Measurements from ENCODE around the gene ASB15.

Gene ASB15

DNA sequence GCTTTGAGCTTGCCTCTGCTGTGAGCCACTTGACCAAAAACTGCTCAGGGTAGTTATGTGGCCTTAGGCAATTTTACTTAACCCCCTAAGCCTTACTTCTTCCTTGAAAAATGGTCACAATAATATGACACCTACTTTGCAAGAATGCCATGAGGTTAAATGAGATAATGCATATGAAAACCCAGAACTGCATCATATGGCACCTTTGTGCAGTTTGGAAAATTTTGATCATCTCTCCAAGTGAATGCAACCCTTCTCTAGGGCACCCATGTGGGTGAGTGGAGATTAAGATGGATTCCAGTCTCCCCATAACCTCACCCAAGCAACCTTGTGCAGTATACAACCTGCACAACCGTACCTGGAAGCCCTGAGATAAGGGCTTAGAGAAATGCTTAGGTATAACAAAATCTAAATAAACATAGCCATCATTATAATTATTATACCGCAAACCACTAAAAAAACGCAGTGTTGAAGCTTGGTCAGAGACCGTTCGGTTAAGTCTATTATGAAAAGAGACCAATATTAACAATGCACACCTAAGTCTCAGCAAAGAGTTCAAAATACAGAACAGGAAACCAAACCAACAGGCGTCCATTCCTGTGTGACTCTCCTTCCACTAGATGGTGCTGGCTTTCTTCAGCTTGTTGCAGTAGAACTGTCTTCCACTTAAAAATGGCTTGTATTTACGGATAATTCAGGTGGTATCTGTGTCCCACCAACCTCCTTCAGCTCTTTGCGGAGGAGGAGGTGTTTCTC lies 21.0 kb upstream of the ASB15 start:
- Histone ChIP-seq H3K18ac (ENCODE audit: low read length) (no peak overlapping the region), H3K4me3 (ENCODE audit: low read length in 2 of 2) (no peak overlapping the region), H2BK12ac (ENCODE audit: low read length) (no peak overlapping the region), H3K4me1 (ENCODE audit: control insufficient read depth in 2 of 2, insufficient read depth in 1 of 2, low read depth in 1 of 2, low read length in 2 of 2) (no peaks in the 10 kb centered on the region), H3K14ac (ENCODE audit: low read length) (no peak overlapping the region), H3K79me1 (ENCODE audit: low read depth, low read length) (no peaks in the 10 kb centered on the region), H4K91ac (ENCODE audit: low read depth, low read length, poor library complexity) (no peak overlapping the region), H3K4me2 (ENCODE audit: insufficient read depth, low read length, poor library complexity, severe bottlenecking) (no peak overlapping the region), H2AK5ac (ENCODE audit: low read depth, low read length) (no peak overlapping the region), H3K4ac (ENCODE audit: low read length) (no peak overlapping the region), H3K36me3 (replicated peaks in 1 of 2; ENCODE audit: control insufficient read depth in 2 of 2, insufficient read depth in 2 of 2, low read length in 2 of 2) (no peaks in the 10 kb centered on the region), H2BK15ac (ENCODE audit: low read length) (no peak overlapping the region), H3K27me3 (ENCODE audit: control insufficient read depth in 3 of 3, insufficient read depth in 3 of 3, low read depth in 1 of 3, low read length in 3 of 3) (peaks cover 0 to 9% (median 3%) of the 10 kb centered on the region in 3 experiments), H3K27ac (replicated peaks; ENCODE audit: low read length) (no peak overlapping the region), H2BK120ac (ENCODE audit: low read depth, low read length) (no peak overlapping the region), H3K9ac (ENCODE audit: low read depth, low read length, poor library complexity) (no peak overlapping the region), H4K8ac (ENCODE audit: low read depth, low read length) (no peak overlapping the region), H2AFZ (ENCODE audit: low read length) (no peak overlapping the region), H3K23ac (ENCODE audit: low read depth, low read length, poor library complexity) (no peak overlapping the region), H3K9me3 (replicated peaks in 1 of 2; ENCODE audit: control insufficient read depth in 2 of 2, insufficient read depth in 1 of 2, low read depth in 1 of 2, low read length in 2 of 2) (no peaks in the 10 kb centered on the region), H2BK5ac (ENCODE audit: low read length) (no peak overlapping the region)
- no CpG with 5 or more reads among the region's 8 CpGs for WGBS, 2 donors (ENCODE audit: extremely low coverage in 2 of 2, insufficient read length in 2 of 2, insufficient replicate concordance in 1 of 2)
- peak; percentile 29 for DNase-seq (ENCODE audit: low spot score)

GRCh38 chr7:123581162-123581459 lies 20.5 kb upstream of the ASB15 start:
- Histone ChIP-seq H3K9ac (ENCODE audit: low read depth, low read length, poor library complexity) (no peak overlapping the region), H4K8ac (ENCODE audit: low read depth, low read length) (no peak overlapping the region), H3K27ac (replicated peaks; ENCODE audit: low read length) (no peak overlapping the region), H3K4me1 (ENCODE audit: control insufficient read depth in 2 of 2, insufficient read depth in 1 of 2, low read depth in 1 of 2, low read length in 2 of 2) (no peaks in the 10 kb centered on the region), H3K4me3 (ENCODE audit: low read length in 2 of 2) (no peak overlapping the region), H2BK120ac (ENCODE audit: low read depth, low read length) (no peak overlapping the region), H3K18ac (ENCODE audit: low read length) (no peak overlapping the region), H3K4ac (ENCODE audit: low read length) (no peak overlapping the region), H3K9me3 (replicated peaks in 1 of 2; ENCODE audit: control insufficient read depth in 2 of 2, insufficient read depth in 1 of 2, low read depth in 1 of 2, low read length in 2 of 2) (no peaks in the 10 kb centered on the region), H2AFZ (ENCODE audit: low read length) (no peak overlapping the region), H3K23ac (ENCODE audit: low read depth, low read length, poor library complexity) (no peak overlapping the region), H4K91ac (ENCODE audit: low read depth, low read length, poor library complexity) (no peak overlapping the region), H2BK15ac (ENCODE audit: low read length) (no peak overlapping the region), H3K36me3 (replicated peaks in 1 of 2; ENCODE audit: control insufficient read depth in 2 of 2, insufficient read depth in 2 of 2, low read length in 2 of 2) (no peaks in the 10 kb centered on the region), H3K79me1 (ENCODE audit: low read depth, low read length) (no peaks in the 10 kb centered on the region), H3K14ac (ENCODE audit: low read length) (no peak overlapping the region), H2AK5ac (ENCODE audit: low read depth, low read length) (no peak overlapping the region), H3K4me2 (ENCODE audit: insufficient read depth, low read length, poor library complexity, severe bottlenecking) (no peak overlapping the region), H3K27me3 (ENCODE audit: control insufficient read depth in 3 of 3, insufficient read depth in 3 of 3, low read depth in 1 of 3, low read length in 3 of 3) (peaks cover 0 to 9% (median 3%) of the 10 kb centered on the region in 3 experiments), H2BK5ac (ENCODE audit: low read length) (no peak overlapping the region), H2BK12ac (ENCODE audit: low read length) (no peak overlapping the region)
- no peak for DNase-seq (ENCODE audit: low spot score)
- no CpG with 5 or more reads among the region's 2 CpGs for WGBS, 2 donors (ENCODE audit: extremely low coverage in 2 of 2, insufficient read length in 2 of 2, insufficient replicate concordance in 1 of 2)

DNA sequence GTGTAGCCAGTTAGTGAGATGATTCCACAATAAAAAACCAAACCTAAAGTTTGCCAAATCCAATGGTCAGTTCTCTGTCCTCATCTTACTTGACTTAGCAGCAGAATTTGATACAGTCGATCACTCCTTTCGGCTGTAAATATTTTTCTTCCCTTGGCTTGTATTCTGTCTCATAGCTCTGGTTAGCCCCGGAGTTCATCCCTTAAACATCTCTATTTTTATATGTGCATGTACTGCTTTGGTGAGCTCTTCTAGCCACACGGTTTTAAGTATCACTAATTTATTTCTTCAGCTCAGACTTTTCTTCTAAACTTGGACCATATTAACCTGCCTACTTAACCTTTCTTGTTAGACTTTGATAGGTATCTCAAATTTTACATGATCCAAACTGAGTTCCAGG lies 17.8 kb upstream of the ASB15 start:
- Histone ChIP-seq H4K91ac (ENCODE audit: low read depth, low read length, poor library complexity) (no peak overlapping the region), H3K18ac (ENCODE audit: low read length) (no peak overlapping the region), H2AK5ac (ENCODE audit: low read depth, low read length) (no peak overlapping the region), H3K9ac (ENCODE audit: low read depth, low read length, poor library complexity) (no peak overlapping the region), H3K27ac (replicated peaks; ENCODE audit: low read length) (no peak overlapping the region), H3K23ac (ENCODE audit: low read depth, low read length, poor library complexity) (no peak overlapping the region), H3K79me1 (ENCODE audit: low read depth, low read length) (no peaks in the 10 kb centered on the region), H4K8ac (ENCODE audit: low read depth, low read length) (no peak overlapping the region), H3K4me1 (ENCODE audit: control insufficient read depth in 2 of 2, insufficient read depth in 1 of 2, low read depth in 1 of 2, low read length in 2 of 2) (no peaks in the 10 kb centered on the region), H3K4me3 (ENCODE audit: low read length in 2 of 2) (no peak overlapping the region), H3K9me3 (replicated peaks in 1 of 2; ENCODE audit: control insufficient read depth in 2 of 2, insufficient read depth in 1 of 2, low read depth in 1 of 2, low read length in 2 of 2) (no peaks in the 10 kb centered on the region), H2BK15ac (ENCODE audit: low read length) (no peak overlapping the region), H2BK5ac (ENCODE audit: low read length) (no peak overlapping the region), H3K4ac (ENCODE audit: low read length) (no peak overlapping the region), H3K4me2 (ENCODE audit: insufficient read depth, low read length, poor library complexity, severe bottlenecking) (no peak overlapping the region), H2AFZ (ENCODE audit: low read length) (no peak overlapping the region), H2BK12ac (ENCODE audit: low read length) (no peak overlapping the region), H3K27me3 (ENCODE audit: control insufficient read depth in 3 of 3, insufficient read depth in 3 of 3, low read depth in 1 of 3, low read length in 3 of 3) (peaks cover 0 to 9% (median 0%) of the 10 kb centered on the region in 3 experiments), H3K14ac (ENCODE audit: low read length) (no peak overlapping the region), H3K36me3 (replicated peaks in 1 of 2; ENCODE audit: control insufficient read depth in 2 of 2, insufficient read depth in 2 of 2, low read length in 2 of 2) (no peaks in the 10 kb centered on the region), H2BK120ac (ENCODE audit: low read depth, low read length) (no peak overlapping the region)
- WGBS, 2 donors (ENCODE audit: extremely low coverage in 2 of 2, insufficient read length in 2 of 2, insufficient replicate concordance in 1 of 2), result no CpG with 5 or more reads among the region's 4 CpGs
- no peak for DNase-seq (ENCODE audit: low spot score)

- no peak overlapping the region for H2BK5ac ChIP-seq (ENCODE audit: low read length)
- H4K8ac ChIP-seq (ENCODE audit: low read depth, low read length), result no peak overlapping the region
- no peak overlapping the region for H3K23ac ChIP-seq (ENCODE audit: low read depth, low read length, poor library complexity)
- H3K4me1 ChIP-seq (ENCODE audit: control insufficient read depth in 2 of 2, insufficient read depth in 1 of 2, low read depth in 1 of 2, low read length in 2 of 2), result no peaks in the 10 kb centered on the region
- no peaks in the 10 kb centered on the region for H3K27me3 ChIP-seq (ENCODE audit: control insufficient read depth in 3 of 3, insufficient read depth in 3 of 3, low read depth in 1 of 3, low read length in 3 of 3)
- no peak overlapping the region for H3K14ac ChIP-seq (ENCODE audit: low read length)
- H4K91ac ChIP-seq (ENCODE audit: low read depth, low read length, poor library complexity), result no peak overlapping the region
- no peak overlapping the region for H3K4me2 ChIP-seq (ENCODE audit: insufficient read depth, low read length, poor library complexity, severe bottlenecking)
- H2AFZ ChIP-seq (ENCODE audit: low read length), result no peak overlapping the region
- no peaks in the 10 kb centered on the region for H3K36me3 ChIP-seq (replicated peaks in 1 of 2; ENCODE audit: control insufficient read depth in 2 of 2, insufficient read depth in 2 of 2, low read length in 2 of 2)
- H3K9ac ChIP-seq (ENCODE audit: low read depth, low read length, poor library complexity), result no peak overlapping the region
- no peak overlapping the region for H3K27ac ChIP-seq (replicated peaks; ENCODE audit: low read length)
- H2BK12ac ChIP-seq (ENCODE audit: low read length), result no peak overlapping the region
- no peak overlapping the region for H2AK5ac ChIP-seq (ENCODE audit: low read depth, low read length)
- no peak overlapping the region for H3K18ac ChIP-seq (ENCODE audit: low read length)
- no peaks in the 10 kb centered on the region for H3K9me3 ChIP-seq (replicated peaks in 1 of 2; ENCODE audit: control insufficient read depth in 2 of 2, insufficient read depth in 1 of 2, low read depth in 1 of 2, low read length in 2 of 2)
- no peak for DNase-seq (ENCODE audit: low spot score)
- H3K79me1 ChIP-seq (ENCODE audit: low read depth, low read length), result no peaks in the 10 kb centered on the region
- WGBS, 2 donors (ENCODE audit: extremely low coverage in 2 of 2, insufficient read length in 2 of 2, insufficient replicate concordance in 1 of 2), result no CpG with 5 or more reads among the region's 2 CpGs
- no peak overlapping the region for H2BK120ac ChIP-seq (ENCODE audit: low read depth, low read length)
- H3K4me3 ChIP-seq (ENCODE audit: low read length in 2 of 2), result no peak overlapping the region
- no peak overlapping the region for H2BK15ac ChIP-seq (ENCODE audit: low read length)
- no peak overlapping the region for H3K4ac ChIP-seq (ENCODE audit: low read length)
Observed at GRCh38 chr7:123588376-123588775, 13.2 kb upstream of the ASB15 start.

All from neuronal stem cell (in vitro differentiated cells).